GM19397 (cell line): ENCODE results near the gene SAP30BP.

Source experiments
- ATAC-seq: cut with Tn5 transposase; IDR thresholded peaks from one replicate; pipeline ENCODE4 v1.9.1; 2021; ENCODE audit warnings: mild to moderate bottlenecking, moderate library complexity; ENCODE audit not compliant: unreplicated experiment

Gene SAP30BP

GRCh38 chr17:75706042-75706728 lies 39.0 kb downstream of the SAP30BP start:
- no peak for ATAC-seq

GRCh38 chr17:75707079-75707571 lies 40.0 kb downstream of the SAP30BP start:
- no peak for ATAC-seq

DNA sequence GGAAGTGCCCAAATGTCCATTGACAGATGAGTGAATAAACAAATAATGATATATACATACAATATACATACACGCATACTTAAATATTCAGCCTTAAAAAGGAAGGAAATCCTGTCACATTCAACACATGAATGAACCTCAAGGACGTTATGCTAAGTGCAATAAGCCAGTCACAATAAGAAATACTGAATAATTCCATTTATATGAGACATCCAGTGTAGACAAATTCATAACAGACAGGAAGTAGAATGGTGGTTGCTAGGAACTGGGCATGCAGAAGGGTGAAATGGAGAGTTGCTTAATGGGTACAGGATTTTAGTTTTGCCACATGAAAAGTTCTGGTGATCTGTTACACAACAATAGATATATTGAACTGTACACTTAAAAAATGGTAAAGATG lies 45.3 kb downstream of the SAP30BP start:
- ATAC-seq = no peak

DNA sequence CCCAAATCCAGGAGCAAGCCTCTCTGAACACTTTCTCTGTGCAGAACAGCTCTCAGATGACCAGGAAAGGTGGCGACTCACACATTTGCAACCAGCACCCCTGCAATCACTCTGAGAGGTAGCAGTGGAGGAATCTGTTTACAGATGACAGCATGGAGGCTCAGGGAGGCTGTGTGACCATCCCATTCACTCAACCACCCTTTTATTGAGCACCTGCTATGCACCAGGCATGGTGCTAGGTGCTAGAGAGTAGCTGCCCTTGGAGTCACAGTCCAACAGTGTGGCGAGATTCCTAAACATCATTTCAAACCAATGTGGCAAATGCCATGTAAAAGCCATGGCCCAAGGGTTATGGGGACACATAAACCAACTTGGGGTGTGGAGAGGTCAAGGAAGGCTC lies 52.6 kb downstream of the SAP30BP start:
- no peak for ATAC-seq

DNA sequence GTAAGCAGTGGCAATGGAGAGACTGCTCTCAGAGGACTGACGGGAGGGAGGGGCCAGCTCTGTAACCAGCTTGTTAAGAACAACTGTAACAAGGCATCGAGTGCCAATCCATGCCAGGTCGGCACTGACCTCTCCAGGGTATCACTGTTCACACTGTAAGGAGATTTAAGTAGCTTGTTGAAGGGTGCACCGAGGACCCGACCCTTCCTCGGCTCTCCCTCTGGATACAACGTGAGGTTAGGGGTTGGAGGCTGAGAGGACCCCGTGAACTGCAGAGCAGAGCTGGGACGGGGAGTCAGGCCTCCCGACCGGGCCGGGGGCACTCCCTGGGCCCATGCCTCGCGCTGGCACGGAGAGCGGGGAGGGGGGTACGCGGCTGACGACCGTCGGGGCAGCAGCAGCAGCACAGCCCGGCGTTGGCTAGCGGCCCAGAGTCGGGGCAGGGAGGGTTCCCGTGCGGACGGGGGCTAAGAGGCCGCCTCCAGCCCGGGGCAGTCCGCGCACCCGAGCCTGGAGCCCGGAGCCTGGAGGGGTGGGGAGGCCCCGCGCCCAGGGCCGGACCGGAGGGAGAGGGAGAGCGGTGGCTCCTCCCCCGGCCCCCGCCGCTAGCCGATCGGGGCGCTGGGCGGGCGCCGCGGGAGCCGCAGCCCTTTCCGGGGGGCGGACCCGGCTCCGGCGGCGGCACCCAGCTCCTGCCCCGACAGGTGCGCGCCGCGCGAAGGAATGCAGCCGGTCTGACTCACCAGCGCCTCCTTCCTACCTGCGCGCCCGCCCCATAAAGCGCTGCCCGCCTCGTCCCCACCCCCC lies 53.7 kb downstream of the SAP30BP start, which contains the start of gene ITGB4:
Gene ITGB4 (plus strand): TSS at position 804 of the 807 bp plus-strand sequence. CDS start 3,245 bp downstream, outside the sequence.
- no peak for ATAC-seq

DNA sequence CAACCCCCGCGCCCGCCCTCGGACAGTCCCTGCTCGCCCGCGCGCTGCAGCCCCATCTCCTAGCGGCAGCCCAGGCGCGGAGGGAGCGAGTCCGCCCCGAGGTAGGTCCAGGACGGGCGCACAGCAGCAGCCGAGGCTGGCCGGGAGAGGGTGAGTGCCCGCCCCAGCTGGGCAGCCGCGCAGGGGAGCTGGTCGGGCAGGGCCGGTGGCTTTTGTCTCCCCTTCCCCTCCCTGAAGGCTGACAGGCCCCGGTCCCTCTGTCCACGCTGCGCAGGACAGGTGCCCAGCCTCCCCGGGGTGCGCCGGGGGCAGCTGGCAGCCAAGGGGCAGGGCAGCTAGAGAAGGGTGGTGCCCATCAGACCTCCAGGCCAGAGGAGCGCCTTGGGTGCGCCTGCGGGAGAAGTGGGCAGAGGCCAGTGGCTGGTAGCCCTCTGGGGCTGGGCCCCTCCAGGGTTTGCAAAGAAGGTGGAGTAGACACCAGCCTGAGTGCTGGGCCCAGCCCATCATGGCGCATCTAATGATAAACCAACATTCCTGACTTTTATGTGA lies 54.4 kb downstream of the SAP30BP start:
- ATAC-seq = no peak

DNA sequence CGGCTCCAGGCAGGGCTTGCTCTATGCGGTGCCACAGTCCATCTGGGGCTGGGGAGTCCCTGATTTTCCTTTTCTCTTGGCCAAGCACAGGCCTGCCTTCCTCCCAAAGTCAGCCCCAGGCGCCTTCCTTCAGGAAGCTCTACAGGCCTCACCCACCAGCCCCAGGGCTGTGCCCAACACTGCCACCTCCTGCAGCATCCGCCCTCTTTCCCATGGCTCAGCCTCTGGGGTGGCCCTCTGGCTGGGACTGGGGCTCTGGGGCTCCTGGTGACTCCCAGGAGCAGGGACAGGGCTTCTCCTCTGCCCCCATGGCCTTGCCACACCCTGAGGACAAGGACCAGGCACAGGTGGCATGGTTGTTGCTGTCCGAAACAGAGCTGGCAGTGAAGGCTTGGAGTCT lies 54.9 kb downstream of the SAP30BP start:
- ATAC-seq = no peak

DNA sequence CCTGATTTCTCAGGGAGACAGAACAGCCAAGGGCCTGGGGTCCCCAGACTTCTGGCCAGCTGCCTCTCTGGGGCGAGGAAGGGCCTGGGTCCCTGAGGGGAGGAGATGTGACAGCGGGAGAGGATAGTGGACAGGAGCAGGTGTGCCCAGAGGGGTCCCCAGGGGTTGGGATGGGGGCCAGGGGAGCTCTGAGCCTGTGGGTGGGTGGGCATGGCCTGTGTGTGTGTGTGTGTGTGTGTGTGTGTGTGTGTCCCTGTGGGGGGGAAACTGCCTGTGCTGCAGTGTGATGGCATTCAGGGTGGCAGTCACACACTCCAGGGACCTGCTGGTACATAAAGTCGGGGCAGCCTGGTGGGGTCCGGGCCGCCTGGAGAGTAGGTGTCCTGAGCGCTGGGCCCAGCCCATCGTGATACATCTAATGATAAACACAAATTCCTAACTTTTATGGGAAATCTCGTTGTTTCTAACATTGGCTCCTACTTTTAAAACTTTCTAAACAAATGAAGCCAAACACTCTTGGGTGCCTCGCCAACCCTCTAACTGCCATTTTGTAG lies 55.5 kb downstream of the SAP30BP start:
- no peak for ATAC-seq

DNA sequence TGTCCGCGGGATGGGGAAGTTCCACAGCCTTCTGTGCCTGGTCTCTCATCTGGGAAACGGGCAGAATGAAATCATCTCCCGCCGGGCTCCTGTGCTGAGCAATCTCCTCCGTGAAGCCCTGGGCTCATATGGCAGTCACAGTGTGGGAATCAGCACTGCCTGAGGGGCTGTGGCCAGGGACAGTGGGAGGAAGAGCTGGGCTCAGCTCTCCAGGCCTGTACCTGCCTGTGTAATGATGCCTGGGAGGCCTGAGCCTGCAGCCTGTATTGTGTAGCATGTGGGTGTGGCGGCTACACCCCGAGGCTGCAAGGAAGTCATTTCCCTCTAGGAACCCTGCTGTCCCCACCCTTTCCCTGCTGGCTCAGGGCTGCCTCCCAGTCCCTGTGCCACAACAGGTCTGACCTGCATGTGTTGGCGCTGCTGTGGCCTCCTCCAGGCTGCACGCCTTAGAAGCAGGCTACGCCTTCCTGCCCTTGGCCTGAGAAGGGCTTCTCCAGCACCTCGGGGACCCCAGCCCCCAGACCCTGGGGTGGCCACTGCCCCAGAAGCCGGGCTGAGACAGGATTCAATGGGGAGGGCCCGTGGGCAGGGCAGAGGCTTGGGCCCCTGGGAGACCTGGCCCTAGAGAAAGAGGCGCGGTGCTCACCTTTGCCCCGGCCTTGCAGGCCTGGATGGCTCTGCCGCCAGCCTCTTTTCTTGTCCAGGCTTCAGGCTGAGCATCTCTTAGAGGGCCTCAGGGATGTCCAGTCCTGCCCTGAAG lies 56.2 kb downstream of the SAP30BP start:
- no peak for ATAC-seq

GRCh38 chr17:75724016-75725003 lies 57.2 kb downstream of the SAP30BP start:
- no peak for ATAC-seq

GRCh38 chr17:75725504-75725903 lies 58.4 kb downstream of the SAP30BP start:
- ATAC-seq = no peak

GRCh38 chr17:75727391-75727790 lies 60.3 kb downstream of the SAP30BP start:
- ATAC-seq = no peak

GRCh38 chr17:75729351-75729750 lies 62.2 kb downstream of the SAP30BP start:
- ATAC-seq = no peak

GRCh38 chr17:75730065-75730464 lies 62.9 kb downstream of the SAP30BP start:
- ATAC-seq = no peak

- no peak for ATAC-seq
Measured at GRCh38 chr17:75731086-75731715, 64.1 kb downstream of the SAP30BP start.

DNA sequence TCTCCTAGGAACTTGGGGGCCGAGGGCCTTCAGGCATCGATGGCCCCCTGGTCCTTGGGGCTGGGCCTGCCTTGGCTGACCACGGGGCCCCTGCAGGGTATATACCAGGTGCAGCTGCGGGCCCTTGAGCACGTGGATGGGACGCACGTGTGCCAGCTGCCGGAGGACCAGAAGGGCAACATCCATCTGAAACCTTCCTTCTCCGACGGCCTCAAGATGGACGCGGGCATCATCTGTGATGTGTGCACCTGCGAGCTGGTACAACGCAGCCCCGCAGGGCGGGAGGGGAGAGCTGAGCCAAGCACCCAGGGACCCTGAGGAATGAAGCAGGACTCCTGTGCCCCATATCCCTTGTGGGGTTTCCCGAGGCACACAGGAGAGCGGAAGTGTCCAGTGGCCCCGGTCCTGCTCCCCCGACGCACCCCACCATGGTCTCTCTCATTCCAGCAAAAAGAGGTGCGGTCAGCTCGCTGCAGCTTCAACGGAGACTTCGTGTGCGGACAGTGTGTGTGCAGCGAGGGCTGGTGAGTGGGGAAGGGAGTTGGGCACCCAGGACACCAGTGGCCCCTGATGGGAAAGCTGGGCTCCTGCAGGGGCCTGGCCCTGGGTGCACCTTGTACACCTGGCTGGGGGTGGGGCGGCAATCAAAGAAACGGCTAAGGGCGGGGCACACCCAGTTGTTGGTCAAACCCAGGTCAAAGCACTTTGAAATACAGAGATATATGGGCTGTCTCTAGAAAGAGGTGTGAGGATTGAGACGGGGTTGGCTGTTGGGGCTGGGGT lies 64.8 kb downstream of the SAP30BP start:
- no peak for ATAC-seq

DNA sequence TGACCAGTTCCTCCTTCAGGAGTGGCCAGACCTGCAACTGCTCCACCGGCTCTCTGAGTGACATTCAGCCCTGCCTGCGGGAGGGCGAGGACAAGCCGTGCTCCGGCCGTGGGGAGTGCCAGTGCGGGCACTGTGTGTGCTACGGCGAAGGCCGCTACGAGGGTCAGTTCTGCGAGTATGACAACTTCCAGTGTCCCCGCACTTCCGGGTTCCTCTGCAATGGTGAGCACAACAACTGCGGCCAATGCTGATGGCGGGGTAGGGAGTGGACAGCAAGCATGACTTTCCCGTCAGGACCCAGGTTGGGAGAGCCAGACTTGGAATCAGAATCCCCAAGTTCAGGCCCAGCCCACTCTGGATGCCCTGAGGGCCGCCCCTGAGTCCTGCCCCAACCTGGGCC lies 66.3 kb downstream of the SAP30BP start:
- no peak for ATAC-seq

DNA sequence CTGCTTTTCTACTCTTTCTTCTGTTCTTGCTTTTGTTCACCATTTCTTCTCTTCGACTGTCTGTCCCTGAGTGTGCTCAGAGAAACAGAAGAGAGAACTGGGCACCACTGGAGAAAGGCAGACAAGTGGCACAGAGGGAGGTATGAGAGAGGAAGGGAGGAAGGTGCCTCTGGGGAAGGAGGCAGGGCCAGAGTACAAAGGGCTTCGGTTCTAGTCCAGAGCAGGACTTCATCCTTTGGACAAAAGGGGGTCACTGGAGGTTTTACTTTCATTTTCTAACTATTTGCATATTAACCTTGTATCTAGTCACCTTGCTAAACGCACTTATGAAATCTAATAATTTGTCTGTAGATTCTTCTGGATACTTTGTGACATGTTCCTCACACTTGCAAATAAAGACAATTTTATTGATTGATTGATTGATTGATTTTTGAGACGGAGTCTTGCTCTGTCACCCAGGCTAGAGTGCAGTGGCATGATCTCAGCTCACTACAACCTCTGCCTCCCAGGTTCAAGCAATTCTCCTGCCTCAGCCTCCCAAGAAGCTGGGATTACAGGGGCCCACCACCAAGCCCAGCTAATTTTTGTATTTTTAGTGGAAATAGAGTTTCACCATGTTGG lies 67.6 kb downstream of the SAP30BP start:
- ATAC-seq = no peak
